Endothelial cell of umbilical vein (primary cell): ENCODE results near the gene CA14. TPM values are rescaled to one million over a fixed set of nuclear protein-coding genes. Genes with fewer than 3 reads are reported as not detected.

Experiments
- BruUV-seq: library from RNA; stranded (reverse); fragments of 400-500 nt; replicated peaks from 2 replicates; lab custom pipeline; 2021; lab: Mats Ljungman, UMichigan
- CTCF ChIA-PET: fragments of 300-600, 350-600 bp; sonication (Branson Sonifier 250); formaldehyde crosslinking; loops from one replicate; lab custom pipeline; 2021; ENCODE audit warnings: antibody characterized with exemption, inconsistent platforms; lab: Charles Lee
- POLR2A ChIA-PET: fragments of 300-600, 350-600 bp; sonication (Branson Sonifier 250); formaldehyde crosslinking; loops from one replicate; lab custom pipeline; 2021; ENCODE audit warnings: antibody characterized with exemption, inconsistent platforms; lab: Charles Lee
- DNase-seq: peaks from one replicate; pipeline ENCODE4 v3.0.0-alpha.2; 2011; ENCODE audit warnings: low read depth, low spot score
- FAIRE-seq: peaks from 2 replicates; lab custom pipeline; 2011; peaks lifted over from hg19 to GRCh38; lab: Jason Lieb, UNC
- H2AFZ ChIP-seq: 2 replicates; pipeline ENCODE4 v1.6.0; 2012; ENCODE audit warnings: low read depth, low read length, control low read depth, inconsistent platforms
- H3K27ac ChIP-seq: 2 replicates; pipeline ENCODE4 v1.5.1; 2011; ENCODE audit warnings: low read depth, mild to moderate bottlenecking, control low read depth, low read length, moderate library complexity; ENCODE audit not compliant: insufficient read depth
- H3K27me3 ChIP-seq, 2 experiments: 2 replicates each; pipeline versions ENCODE4 v1.6.0 to v1.6.1; 2011; ENCODE audit warnings: low read length in 2 of 2, mixed read lengths in 1 of 2; ENCODE audit not compliant: control insufficient read depth in 2 of 2, insufficient read depth in 2 of 2
- H3K36me3 ChIP-seq, 2 experiments: 2 replicates in 1 of 2; 3 replicates in 1 of 2; pipeline ENCODE4 v1.5.1; 2011; ENCODE audit warnings: low read length in 2 of 2, mild to moderate bottlenecking in 1 of 2, moderate library complexity in 1 of 2; ENCODE audit not compliant: control insufficient read depth in 2 of 2, insufficient read depth in 2 of 2; ENCODE audit errors: extremely low read depth in 1 of 2
- H3K4me1 ChIP-seq: 3 replicates; pipeline ENCODE4 v1.5.1; 2011; ENCODE audit warnings: mild to moderate bottlenecking, low read length; ENCODE audit not compliant: control insufficient read depth, insufficient read depth; ENCODE audit errors: extremely low read depth
- H3K4me2 ChIP-seq: 2 replicates; pipeline ENCODE4 v1.6.1; 2011; ENCODE audit warnings: low read length, control low read depth, mixed read lengths; ENCODE audit not compliant: insufficient read depth
- H3K4me3 ChIP-seq, 3 experiments: fragments of 200-600 bp in 1 of 3; sonication (generic), shearing (Covaris generic) in 1 of 3; replicated peaks in 1 of 3; 2 replicates each; pipeline ENCODE4 v1.5.1; 2011 to 2016; ENCODE audit warnings: control low read depth in 3 of 3, low read length in 3 of 3, mild to moderate bottlenecking in 2 of 3, inconsistent platforms in 1 of 3, low read depth in 1 of 3, moderate library complexity in 1 of 3; ENCODE audit not compliant: insufficient read depth in 1 of 3
- H3K79me2 ChIP-seq: 2 replicates; pipeline ENCODE4 v1.6.0; 2012; ENCODE audit warnings: low read length, inconsistent platforms; ENCODE audit not compliant: control insufficient read depth, insufficient read depth
- H3K9ac ChIP-seq: replicated peaks from 2 replicates; pipeline ENCODE3; 2011; ENCODE audit warnings: low read length, control low read depth; ENCODE audit not compliant: insufficient read depth; ENCODE audit errors: extremely low read depth
- H3K9me1 ChIP-seq: replicated peaks from 3 replicates; pipeline ENCODE4 v1.6.0; 2011; ENCODE audit warnings: mild to moderate bottlenecking, low read length; ENCODE audit not compliant: control insufficient read depth, insufficient read depth; ENCODE audit errors: extremely low read depth
- H3K9me3 ChIP-seq: replicated peaks from 2 replicates; pipeline ENCODE4 v1.5.1; 2012; ENCODE audit warnings: low read length, inconsistent platforms; ENCODE audit not compliant: control insufficient read depth, insufficient read depth
- H4K20me1 ChIP-seq: replicated peaks from 2 replicates; pipeline ENCODE3; 2011; ENCODE audit warnings: mild to moderate bottlenecking, low read length; ENCODE audit not compliant: control insufficient read depth, insufficient read depth; ENCODE audit errors: extremely low read depth
- CTCF ChIP-seq, 2 donors: IDR thresholded peaks; 1 replicate in 1 of 2; 2 replicates in 1 of 2; pipeline ENCODE4 v1.5.1; 2011; ENCODE audit warnings: low read length in 2 of 2, mild to moderate bottlenecking in 2 of 2, moderate library complexity in 2 of 2, control low read depth in 1 of 2, inconsistent platforms in 1 of 2, low read depth in 1 of 2; ENCODE audit not compliant: insufficient read depth in 1 of 2; ENCODE audit errors: extremely low read depth in 1 of 2
- EZH2 ChIP-seq: IDR thresholded peaks from 2 replicates; pipeline ENCODE4 v1.6.1; 2012; ENCODE audit warnings: borderline replicate concordance, low read depth, mild to moderate bottlenecking, moderate library complexity, low read length, inconsistent platforms; ENCODE audit not compliant: severe bottlenecking
- FOS ChIP-seq: IDR thresholded peaks from 2 replicates; pipeline ENCODE4 v1.6.1; 2011; ENCODE audit warnings: mild to moderate bottlenecking, low read length, moderate library complexity, borderline replicate concordance; ENCODE audit not compliant: insufficient read depth
- GATA2 ChIP-seq: IDR thresholded peaks from 2 replicates; pipeline ENCODE4 v1.7.0; 2011; ENCODE audit warnings: low read depth, mild to moderate bottlenecking, moderate library complexity, mixed read lengths, low read length; ENCODE audit not compliant: insufficient read length, insufficient read depth
- JUN ChIP-seq: IDR thresholded peaks from 2 replicates; pipeline ENCODE4 v1.6.1; 2011; ENCODE audit warnings: borderline replicate concordance, low read depth; ENCODE audit not compliant: insufficient read length, insufficient read depth
- MAX ChIP-seq: IDR thresholded peaks from 2 replicates; pipeline ENCODE4 v1.6.1; 2011; ENCODE audit not compliant: insufficient read depth, insufficient read length
- MYC ChIP-seq: IDR thresholded peaks from one replicate; pipeline ENCODE4 v1.6.1; 2011; ENCODE audit warnings: mild to moderate bottlenecking, low read depth, low read length
- POLR2A ChIP-seq: IDR thresholded peaks from 2 replicates; pipeline ENCODE4 v1.6.1; 2012; ENCODE audit warnings: low read depth, mild to moderate bottlenecking, control low read depth, low read length
- POLR2AphosphoS5 ChIP-seq: IDR thresholded peaks from 2 replicates; pipeline ENCODE4 v1.6.1; 2012; ENCODE audit warnings: low read depth, mild to moderate bottlenecking, control low read depth, low read length, moderate library complexity; ENCODE audit not compliant: insufficient read depth
- dilution Hi-C: fragments of 300-500 bp; cut with MboI; formaldehyde crosslinking; loops from one replicate; pipeline ENCODE4 v1.15.0; 2019; ENCODE audit warnings: low sequenced_read_pairs; ENCODE audit not compliant: extremely low pct_ligation_motif_present
- intact Hi-C: fragments of 100-400 bp; cut with micrococcal nuclease; formaldehyde crosslinking; loops from one replicate; pipeline ENCODE4 v1.10.0; 2022
- polyA plus RNA-seq, 4 experiments: library from polyadenylated mRNA; depleted of rRNA in 3 of 4; stranded (reverse) in 3 of 4; unstranded in 1 of 4; fragments of >200 nt; gene quantifications; 2 replicates each; pipeline versions ENCODE4 v1.2.1 to v1.2.3, GENCODE V29; 2011 to 2012; ENCODE audit warnings: missing spikeins in 1 of 4
- total RNA-seq: library from RNA; stranded (reverse); gene quantifications from 2 replicates; pipeline ENCODE4 v1.2.3, GENCODE V29; 2021

CA14 gene
- total and polyA plus RNA-seq, 2 donors (not counting 3 experiments of a cell fraction or from before 2014, with no cell fraction given): not detected

- CTCF ChIA-PET: interaction anchor here (0.6 kb wide), 1 partner anchor 9 kb away, joined by 3 read pairs; no protein-coding TSS in a partner anchor
- dilution Hi-C loops: no loop called here
- Histone ChIP-seq H3K79me2 (no peaks in the 10 kb centered on the region), H2AFZ (no peak overlapping the region), H3K4me3 (no peak overlapping the region), H3K4me2 (no peak overlapping the region), H3K36me3 (peaks cover 4 to 7% of the 10 kb centered on the region in 2 experiments), H3K9me1 (no peaks in the 10 kb centered on the region), H3K4me1 (no peaks in the 10 kb centered on the region), H3K27ac (no peak overlapping the region), H3K27me3 (no peaks in the 10 kb centered on the region), H4K20me1 (no peaks in the 10 kb centered on the region), H3K9ac (no peak overlapping the region), H3K9me3 (no peaks in the 10 kb centered on the region)
- intact Hi-C loops: no loop called here
- FAIRE-seq (no peak), DNase-seq (no peak)
- BruUV-seq: no TSS peak
- TF ChIP-seq EZH2 (no peak), CTCF (IDR thresholded peaks at IDR 0.05; ENCODE audit: extremely low read depth in 1 of 2, insufficient read depth in 1 of 2, low read depth in 1 of 2, low read length in 2 of 2) (no peak), MAX (no peak), MYC (no peak), FOS (no peak), POLR2A (no peak), POLR2AphosphoS5 (no peak), GATA2 (no peak), JUN (no peak)
- POLR2A ChIA-PET: no interaction called here
These were observed 32.6 kb upstream of the CA14 start for GRCh38 chr1:150224983-150225382.
